NCI-H526 (cell line): Measurements from ENCODE around the gene TEX14.
"Not testable (repeated sequence)": the region's sequence is repeated elsewhere in the genome, so short reads cannot be mapped to it uniquely, and the experiment has no call there.

ENCODE experiments used
- DNase-seq, 2 experiments: peaks; one replicate each; lab custom pipeline; 2025; lab: John Stamatoyannopoulos, UW

TEX14 gene

DNA sequence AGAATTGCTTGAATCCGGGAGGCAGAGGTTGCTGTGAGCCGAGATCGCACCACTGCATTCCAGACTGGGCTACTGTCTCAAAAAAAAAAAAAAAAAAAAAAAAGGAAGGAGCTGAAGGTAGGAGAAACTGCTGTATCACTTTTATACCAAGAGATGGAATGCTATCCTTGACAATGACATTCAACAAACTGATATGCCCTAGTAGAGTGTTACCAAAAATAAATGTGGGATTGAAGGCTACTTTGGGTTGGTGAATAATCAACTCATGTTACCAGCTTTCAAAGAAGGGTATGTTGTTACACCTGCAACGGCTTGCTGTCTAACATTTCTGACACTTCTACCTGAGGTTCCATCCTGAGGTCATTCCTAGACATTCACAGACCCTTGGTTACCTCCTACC, 84.9 kb downstream of the TEX14 start:
- DNase-seq: no peak

DNA sequence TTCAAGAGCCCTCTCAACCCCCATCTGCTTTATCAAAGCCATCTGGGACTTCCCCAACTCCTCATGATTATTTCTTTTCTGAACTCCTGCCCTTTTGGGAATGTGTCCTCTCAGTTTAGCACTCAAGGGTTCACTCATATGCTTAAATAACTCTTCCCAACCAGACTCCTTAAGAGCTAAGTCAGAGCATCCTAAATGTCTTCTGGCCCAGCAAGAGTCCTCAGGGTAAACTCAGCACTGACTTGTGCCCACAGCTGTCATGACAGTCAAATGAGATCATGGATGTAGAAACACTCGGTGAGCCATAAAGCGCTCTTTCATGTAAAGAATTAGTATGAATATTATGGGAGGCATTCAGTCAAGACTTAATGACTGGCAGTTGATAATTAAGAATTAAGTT, 85.9 kb downstream of the TEX14 start:
- DNase-seq: no peak

DNA sequence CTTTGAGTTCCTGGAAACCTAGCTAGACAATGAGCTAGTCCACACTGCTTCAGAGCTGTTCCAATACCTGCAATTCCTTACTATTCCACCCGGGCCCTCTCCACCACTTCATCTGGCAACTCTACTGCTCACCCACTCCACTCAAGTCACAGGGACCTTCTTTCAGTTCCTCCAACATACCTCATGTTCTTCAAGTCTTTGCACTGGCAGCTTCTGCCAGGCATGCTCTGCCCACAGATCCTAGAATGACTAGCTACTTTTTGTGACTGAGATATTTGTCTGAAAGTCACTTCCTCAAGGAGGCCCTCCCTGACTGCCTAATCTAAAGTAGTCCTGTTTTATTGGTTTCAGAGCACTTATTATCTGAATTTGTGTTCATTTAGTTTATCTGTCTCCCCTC, 86.4 kb downstream of the TEX14 start:
- no peak for DNase-seq

DNA sequence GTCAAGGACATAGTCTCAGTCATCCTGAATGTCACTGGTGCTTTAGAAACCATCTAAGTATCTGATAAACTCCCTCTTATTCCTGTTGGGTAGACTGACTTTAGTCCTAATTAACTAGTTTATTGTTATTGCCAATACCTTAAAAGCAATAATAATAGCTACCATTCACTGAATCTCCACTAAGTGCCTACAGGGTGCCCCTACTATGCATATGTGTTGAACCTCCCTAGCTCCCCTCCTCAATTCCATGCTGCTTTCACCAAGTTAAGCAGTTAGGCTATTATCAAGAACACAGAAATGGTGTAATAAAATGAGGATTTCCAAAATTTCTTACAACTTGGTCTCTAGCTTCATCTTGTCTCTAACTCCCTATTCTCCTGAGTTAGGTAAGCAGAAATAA, 89.9 kb downstream of the TEX14 start:
- no peak for DNase-seq

DNA sequence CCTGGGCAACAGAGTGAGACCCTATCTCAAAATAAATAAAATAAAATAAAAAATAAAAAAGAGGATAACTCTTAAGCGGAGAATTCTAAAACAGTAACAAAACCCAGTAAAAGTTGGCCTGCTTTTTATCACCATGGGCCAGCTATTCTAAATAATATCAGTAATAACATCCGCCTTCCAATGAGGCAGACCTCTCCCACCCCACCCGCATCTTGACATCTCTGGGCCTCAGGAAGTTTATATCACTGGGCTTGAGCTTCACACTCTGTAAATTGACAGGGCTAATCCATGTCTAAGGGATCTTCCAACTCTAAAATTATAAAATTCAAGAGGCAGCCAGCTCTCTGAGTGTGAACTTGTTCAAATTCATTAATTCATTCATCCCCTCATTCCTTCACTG, 94.5 kb downstream of the TEX14 start:
- DNase-seq: no peak

DNA sequence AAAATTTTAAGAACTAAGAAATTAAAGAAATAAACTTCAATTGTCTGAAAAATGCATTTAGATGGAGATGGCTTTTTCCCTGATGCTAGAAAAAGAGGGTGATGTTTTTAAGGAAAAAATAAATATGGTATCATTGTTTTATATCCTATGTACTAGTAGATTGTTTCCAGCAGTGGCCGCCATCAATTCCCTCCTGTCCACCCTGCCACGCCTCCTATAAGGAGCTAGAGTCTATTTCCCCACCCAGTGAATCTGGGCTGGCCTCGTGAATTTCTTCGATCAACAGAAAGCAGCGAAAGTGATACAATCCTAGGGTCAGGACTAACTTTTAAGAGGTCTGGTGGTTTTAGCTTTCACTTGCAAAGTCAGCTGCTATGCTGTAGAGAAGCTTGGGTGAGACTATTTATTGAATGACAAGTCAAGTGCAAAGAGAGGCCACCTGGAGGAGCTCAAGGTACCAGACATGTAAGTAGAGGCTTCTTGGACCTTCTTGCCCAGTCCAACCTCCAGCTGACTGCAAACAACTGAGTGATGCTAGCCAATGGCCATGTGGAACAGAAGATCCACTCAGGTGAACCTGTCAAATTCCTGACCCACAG, 96.6 kb downstream of the TEX14 start:
- DNase-seq: no peak

DNA sequence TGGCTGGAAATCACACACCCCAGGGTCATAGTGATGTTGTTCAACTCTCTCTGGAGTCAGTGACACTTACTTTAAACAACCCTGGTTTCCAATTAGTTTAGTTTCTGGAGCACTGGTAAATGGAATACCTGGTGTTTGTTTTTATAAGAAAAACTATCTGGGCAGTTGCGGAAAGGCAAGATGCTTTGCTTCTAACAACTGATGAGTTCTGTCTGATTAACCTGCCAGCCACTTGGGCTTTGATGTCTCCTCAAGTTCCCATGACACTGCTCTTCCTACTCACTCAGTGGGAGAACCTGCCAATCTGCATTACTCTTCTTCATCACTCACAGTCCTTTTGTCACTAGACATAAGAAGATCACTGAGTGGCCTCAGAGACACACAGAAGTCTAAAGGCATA, 98.7 kb downstream of the TEX14 start:
- no peak for DNase-seq

DNA sequence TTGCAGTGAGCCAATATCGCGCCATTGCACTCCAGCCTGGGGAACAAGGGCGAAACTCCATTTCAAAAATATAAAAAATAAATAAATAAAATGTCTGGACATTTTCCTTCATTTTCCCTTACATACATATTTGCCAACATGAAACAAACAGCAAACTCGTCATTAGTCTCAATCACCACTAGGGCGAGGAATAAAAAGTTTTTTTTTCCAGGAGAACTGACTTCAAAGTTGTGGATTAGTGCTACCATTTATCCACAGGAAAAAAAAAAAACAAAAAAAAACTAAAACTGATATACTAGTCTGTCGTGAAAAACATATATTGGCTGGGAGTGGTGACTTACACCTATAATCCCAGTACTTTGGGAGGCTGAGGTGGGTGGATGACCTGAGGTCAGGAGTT, 100.4 kb downstream of the TEX14 start:
- no peak for DNase-seq

DNA sequence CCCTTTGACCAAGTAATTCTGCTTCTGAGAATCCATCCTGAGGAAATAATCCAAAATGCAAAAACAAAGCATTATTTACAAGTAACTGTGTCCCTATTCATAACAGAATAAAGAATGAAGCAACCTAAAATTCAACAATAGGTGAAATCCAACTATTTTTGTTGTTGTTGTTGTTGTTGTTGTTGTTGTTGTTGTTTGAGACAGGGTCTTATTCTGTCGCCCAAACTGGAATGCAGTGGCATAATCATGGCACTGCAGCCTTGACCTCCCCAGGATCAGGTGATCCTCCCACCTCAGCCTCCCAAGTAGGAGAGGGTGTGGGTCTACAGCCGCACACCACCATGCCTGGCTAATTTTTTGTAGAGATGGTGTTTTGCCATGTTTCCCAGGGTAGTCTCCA, 101.5 kb downstream of the TEX14 start:
- DNase-seq: no peak

DNA sequence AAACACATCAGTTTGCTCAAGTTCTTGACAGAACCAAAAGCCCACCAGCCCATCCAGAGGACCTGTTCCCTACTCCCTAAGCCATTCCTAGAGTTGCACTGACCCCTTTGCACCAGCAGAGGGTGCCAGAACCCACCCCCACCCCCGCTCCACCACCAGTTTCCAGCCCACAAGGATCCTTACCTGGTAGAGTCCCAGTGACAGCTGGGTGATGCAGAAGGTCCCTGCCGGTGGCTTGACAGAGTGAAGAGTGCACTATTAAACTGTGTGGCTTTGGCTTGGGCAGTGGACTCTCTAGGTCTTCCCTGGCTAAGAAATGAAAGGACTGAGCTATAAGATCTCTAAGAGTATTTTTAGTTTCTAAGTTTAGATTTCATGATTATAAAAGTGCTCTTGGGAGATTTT, 104.1 kb downstream of the TEX14 start:
- peak; percentile 66 to 84 for DNase-seq

DNA sequence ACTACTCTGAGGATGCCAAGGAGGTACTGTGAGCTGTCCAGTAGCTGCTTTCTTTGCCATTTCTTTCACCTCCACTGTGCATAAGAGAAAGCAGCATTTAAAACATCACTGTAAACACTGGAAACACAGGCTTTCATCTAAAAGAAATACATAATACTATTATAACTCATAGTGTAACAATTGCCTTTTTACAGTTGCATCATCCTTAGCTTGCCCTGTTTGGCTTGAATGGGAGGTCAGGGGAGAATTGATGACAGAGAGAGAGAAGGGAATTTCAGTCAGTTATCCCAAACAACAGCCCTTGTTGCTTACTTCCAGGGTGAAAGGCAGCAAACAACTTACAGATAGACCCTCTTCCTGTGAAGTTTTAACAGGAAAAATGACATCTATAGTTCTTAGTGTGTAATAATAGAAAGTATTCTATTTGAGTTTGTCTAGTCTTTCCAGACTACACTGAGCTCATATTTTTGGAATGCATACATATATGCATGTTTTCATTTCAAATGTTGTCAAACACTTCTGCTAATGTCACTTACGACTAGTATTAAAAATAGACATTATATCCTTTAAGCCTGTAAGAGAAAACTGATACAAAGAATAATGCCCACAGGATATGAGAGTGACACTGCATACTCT, 105.7 kb downstream of the TEX14 start:
- DNase-seq: no peak

DNA sequence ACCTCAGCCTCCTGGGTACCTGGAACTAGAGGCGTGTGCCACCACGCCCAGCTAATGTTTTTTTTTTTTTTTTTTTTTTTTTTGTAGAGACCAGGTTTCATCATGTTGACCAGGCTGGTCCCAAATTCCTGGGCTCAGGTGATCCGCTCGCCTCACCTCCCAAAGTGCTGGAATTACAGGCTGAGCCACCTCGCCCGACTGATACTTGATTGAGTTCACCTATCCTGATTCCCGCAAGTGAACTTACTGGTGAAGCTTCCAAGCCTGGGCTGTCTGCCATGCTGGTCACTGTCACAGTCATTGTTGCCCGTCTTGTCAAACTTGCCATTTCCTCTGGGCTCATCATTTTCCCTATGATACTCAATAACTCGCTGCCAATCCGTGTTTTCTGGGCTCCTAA, 106.3 kb downstream of the TEX14 start:
- DNase-seq: no peak

DNA sequence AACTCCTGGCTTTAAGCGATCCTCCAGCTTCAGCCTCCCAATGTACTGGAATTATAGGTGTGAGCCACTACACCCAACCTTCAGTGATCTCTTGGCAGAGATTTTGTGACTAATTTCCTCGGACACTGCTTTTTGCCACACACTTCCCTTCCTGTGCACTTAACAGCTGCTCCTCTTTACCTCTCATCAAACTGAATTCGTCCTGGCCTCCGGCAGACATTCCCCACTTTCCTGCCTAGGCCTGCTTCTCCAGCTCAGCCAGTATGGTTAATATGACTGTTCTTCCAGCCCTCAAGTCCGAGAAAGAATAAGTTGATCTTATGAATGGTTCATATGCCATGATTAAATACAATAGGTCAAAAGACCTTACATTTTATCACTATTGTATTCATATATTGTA, 108.4 kb downstream of the TEX14 start:
- DNase-seq: no peak

DNA sequence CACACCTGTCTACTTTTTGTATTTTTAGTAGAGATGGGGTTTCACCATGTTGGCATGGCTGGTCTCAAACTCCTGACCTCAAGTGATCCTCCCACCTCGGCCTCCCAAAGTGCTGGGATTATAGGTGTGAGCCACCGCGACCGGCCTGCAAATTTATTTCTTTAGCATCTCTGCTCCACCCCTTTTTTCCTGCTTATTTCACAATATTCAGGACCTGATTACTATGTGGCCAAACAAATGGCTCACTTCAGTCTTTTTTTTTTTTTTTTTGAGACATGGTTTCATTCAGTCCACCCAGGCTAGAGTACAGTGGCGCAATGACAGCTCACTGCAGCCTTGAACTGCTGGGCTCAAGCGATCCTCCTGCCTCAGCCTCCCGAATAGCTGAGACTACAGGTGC, 109.1 kb downstream of the TEX14 start:
- not testable (repeated sequence) for DNase-seq

DNA sequence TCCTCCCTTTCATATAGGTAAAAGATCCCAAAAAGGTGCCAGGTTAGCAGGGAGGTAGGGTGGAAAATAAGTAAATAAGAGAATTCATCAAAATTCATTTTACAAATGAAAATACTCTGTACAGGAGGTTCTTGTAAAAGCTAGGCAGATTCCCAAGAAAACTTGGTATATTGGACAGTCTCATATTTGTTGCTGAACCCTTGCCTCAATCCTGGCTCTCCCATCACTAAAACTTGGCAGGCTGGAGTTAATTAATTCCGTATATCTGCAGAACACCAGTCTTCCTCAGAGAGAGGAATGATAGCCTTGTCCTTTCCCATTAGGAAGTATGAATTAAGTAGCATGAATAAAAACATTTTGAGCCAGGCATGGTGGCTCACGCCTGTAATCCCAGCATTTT, 111.2 kb downstream of the TEX14 start:
- no peak for DNase-seq

DNA sequence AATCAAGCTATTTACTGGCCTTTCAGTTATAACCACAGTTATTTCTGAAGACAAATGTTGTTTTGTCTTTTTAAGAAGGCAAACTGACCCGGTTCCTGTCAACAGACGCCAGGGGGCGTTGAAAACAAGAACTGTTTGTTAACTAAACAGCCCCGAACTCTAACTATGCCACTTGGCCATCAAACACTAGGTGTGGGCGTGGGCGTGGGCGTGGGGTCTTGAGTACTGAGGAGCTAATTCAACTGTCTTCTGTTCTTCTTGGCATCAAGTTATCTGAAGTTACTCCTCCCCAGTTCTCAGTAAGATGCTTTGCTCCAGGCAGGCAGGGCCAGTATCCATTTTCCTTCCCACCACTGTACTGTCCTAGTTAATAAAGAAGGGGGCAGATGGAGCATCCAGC, 114.1 kb downstream of the TEX14 start:
- peak; percentile 70 to 90 for DNase-seq

DNA sequence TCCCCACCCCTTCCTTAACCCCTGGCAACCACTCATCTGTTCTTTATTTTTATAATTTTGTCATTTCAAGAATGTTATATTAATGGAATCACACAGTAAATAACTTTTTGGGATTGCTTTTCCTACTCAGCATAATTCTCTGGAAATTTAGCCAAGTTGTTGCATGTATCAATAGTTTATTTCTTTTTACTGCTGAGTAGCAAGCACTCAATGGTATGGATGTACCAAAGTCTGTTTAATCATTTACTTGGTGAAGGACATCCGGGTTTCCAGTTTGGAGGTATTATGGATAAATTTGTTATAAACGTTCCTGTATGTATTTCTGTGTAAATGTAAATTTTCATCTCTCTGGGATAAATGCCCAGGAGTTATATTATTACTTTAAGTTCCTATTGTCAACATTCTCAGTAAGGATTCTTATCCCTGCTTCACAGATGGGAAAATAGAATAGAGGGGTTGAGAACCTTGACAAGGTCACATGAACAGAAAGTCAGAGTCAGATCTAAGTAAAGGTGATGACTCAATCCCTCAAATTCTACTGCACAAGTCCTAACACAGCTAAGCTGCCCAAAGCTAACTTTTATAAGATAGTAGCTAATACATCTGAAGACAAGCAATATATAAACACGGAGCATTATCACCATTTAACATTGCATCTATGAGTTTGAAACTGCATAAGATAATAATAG, 115.0 kb downstream of the TEX14 start:
- no peak for DNase-seq

DNA sequence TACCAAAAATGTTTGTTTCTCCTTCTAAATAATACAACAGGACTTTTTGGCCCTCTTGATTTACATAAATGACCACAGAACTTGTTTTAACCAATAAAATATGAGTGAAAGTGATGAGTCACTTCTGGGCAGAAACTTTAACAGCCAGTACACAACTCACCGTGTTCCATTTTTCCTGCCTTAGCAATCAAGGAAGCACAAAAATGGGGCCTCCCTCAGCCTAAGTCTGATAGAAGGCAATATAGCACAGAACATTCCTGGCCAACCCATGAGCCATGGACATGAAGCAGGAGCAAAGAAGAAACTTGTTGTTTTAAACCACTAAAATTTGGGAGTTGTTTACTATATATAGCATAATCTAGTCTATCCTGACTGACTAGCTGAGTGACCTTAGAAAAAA, 116.3 kb downstream of the TEX14 start:
- DNase-seq: no peak

DNA sequence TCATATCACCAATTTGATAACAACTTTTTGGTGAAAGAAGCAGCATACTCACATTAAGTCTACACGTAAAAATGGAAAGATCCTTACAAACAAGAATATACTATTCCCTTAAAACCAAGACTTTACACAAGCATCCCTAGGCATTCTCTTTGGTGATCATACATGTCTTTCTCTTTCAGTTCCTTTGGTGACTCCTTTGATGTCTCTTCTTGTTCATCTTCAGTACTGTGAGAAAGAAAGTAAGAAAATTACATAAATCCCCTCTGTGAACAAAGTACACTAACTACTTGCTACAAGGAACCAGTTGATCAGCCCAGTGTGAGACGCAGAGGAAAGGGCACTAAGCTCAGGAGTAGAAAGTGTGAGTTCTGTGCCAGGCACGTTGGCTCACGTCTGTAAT, 117.8 kb downstream of the TEX14 start:
- DNase-seq: no peak

DNA sequence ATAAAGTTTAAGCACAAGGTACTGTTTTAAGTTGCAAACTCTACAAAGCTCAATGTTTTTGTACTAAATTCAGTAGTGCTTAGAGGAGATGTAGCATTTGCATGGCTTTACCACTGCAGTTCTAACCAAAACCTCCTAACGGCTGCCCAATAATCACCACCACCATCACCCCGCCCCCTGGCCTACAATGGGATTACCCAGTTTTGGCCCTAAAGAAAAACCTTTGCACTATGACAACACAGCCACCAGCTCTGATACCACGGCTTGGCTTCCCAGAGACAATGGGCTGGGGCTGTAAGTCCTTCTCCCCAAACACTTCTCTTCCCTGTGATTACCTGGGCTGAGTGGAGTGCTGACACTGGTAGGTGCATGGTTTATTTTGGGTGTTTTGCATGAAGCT, 119.0 kb downstream of the TEX14 start:
- DNase-seq: no peak

DNA sequence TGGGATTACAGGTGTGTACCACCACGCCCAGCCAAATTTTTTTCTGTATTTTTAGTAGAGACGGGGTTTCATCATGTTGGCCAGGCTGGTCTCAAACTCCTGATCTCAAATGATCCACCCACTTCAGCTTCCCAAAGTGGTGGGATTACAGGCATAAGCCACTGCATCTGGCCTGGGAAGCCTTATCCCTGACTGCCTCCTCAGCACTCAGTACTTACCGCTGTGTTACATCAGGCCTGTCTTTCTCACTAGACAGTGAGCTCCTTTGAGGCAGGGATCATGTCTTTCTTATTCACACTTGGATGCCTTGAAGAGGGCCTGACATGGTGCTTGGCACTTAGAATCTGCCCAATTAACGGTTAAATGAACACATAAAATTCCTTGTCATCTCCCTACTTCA, 121.1 kb downstream of the TEX14 start:
- no peak for DNase-seq

DNA sequence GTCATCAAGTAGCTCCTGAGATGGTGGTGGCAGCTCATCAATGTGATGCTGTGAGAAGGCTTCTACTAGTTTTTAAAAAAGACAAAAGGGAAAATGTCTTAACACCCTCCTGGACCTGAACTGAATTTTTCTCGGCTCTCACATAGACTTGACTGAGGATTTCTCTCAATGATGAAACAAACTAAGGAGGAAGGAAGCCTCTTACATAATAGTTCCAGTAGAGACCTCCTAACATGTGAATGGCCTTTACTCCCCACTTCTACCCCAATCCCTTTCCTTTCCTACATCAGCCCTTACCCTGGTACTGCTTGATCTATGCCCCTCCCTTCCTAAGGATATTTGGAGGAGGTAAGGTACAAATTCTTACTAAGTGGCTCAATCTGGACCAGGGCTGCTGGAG, 122.6 kb downstream of the TEX14 start:
- DNase-seq: no peak

DNA sequence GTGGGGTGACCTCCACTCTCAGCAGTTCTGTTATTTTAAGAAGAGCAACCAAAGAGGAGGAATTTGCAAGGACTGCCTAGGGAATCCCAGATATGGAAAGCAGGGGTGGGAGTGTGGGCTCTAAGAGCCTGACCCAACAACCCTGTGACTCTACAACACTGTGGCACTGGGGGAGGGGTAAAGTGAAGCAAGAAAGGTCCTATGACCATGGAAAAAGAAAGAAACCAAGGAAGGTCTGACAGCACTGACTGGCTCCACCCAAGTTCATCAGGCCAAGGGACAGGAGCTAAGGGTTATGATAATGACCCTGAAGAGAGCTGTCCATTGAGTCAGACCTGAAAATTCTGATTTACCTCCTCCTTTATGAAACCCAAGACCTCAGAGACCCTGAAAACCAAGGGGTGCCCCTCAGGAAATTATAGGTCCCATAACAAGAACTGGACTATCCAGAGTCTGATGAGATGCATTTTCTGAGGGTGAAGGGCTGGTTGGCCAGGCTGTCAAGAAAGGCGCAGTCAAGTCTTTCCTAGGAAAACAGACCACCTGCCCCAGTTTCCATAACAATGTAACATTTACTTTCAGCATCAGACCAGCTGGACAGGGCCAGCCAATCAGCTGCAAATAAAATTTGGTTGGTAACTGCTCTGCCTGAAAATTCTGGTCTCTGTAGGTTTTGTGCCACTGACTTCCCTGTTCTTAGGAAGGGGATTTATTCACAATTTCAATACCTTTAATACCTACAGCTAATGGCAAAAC, 123.6 kb downstream of the TEX14 start:
- DNase-seq: no peak
